Vagina (tissue), 2 donors: Measurements from ENCODE around the gene CASKIN1. TPM values are rescaled to one million over a fixed set of nuclear protein-coding genes. Genes with fewer than 3 reads are reported as not detected.
"Not testable (repeated sequence)": the region's sequence is repeated elsewhere in the genome, so short reads cannot be mapped to it uniquely, and the experiment has no call there.

Experiments used
- DNase-seq, 2 donors: peaks; one replicate each; pipeline ENCODE4 v3.0.0-alpha.2; 2017; ENCODE audit errors: extremely low spot score in 2 of 2
- H3K27ac ChIP-seq: fragments of 200-600 bp; sonication (generic); one replicate; pipeline ENCODE4 v1.5.1; 2019
- H3K27me3 ChIP-seq: fragments of 200-600 bp; sonication (generic); one replicate; pipeline ENCODE4 v1.5.1; 2019
- H3K36me3 ChIP-seq, 2 donors: fragments of 200-600 bp; sonication (generic); one replicate each; pipeline ENCODE4 v1.5.1; 2017 to 2019
- H3K4me1 ChIP-seq: fragments of 200-600 bp; sonication (generic); one replicate; pipeline ENCODE4 v1.5.1; 2019
- H3K4me3 ChIP-seq, 2 donors: fragments of 200-600 bp; sonication (generic); 1 replicate in 1 of 2; 2 replicates in 1 of 2; pipeline ENCODE4 v1.5.1; 2016 to 2019
- H3K9me3 ChIP-seq: fragments of 200-600 bp; sonication (generic); one replicate; pipeline ENCODE4 v1.5.1; 2019
- POLR2A ChIP-seq, 2 donors: fragments of 450-650 bp; IDR thresholded peaks; one replicate each; pipeline ENCODE4 v1.6.1; 2017; ENCODE audit warnings: antibody characterized with exemption in 2 of 2, mild to moderate bottlenecking in 2 of 2, moderate library complexity in 2 of 2
- POLR2AphosphoS5 ChIP-seq, 2 donors: sonication (generic); formaldehyde crosslinking; IDR thresholded peaks; one replicate each; pipeline ENCODE4 v1.9.0; 2017; ENCODE audit warnings: antibody characterized with exemption in 2 of 2, mild to moderate bottlenecking in 2 of 2, low read depth in 1 of 2; ENCODE audit not compliant: insufficient read depth in 1 of 2
- intact Hi-C: fragments of 100-400 bp; cut with DNase I; formaldehyde crosslinking; loops from one replicate; pipeline ENCODE4 v1.15.1; 2023
- microRNA counts, 2 donors: library from miRNA; unstranded; fragments of <30 nt; microRNA quantifications; one replicate each; lab custom pipeline; 2016 to 2017
- microRNA-seq: library from miRNA; unstranded; fragments of <30 nt; microRNA quantifications from one replicate; pipeline ENCODE4, GENCODE V29; 2017; ENCODE audit warnings: borderline number of aligned reads, borderline replicate concordance
- small RNA-seq: library from RNA; depleted of rRNA; stranded (forward); fragments of <200 nt; gene quantifications from one replicate; pipeline ENCODE3, GENCODE V24; 2016
- total RNA-seq: library from RNA; depleted of rRNA; stranded (reverse); fragments of >200 nt; gene quantifications from one replicate; pipeline ENCODE4 v1.2.3, GENCODE V29; 2016

The CASKIN1 gene
- total RNA-seq, 1 donor from 2014 or later: 0.25 TPM

DNA sequence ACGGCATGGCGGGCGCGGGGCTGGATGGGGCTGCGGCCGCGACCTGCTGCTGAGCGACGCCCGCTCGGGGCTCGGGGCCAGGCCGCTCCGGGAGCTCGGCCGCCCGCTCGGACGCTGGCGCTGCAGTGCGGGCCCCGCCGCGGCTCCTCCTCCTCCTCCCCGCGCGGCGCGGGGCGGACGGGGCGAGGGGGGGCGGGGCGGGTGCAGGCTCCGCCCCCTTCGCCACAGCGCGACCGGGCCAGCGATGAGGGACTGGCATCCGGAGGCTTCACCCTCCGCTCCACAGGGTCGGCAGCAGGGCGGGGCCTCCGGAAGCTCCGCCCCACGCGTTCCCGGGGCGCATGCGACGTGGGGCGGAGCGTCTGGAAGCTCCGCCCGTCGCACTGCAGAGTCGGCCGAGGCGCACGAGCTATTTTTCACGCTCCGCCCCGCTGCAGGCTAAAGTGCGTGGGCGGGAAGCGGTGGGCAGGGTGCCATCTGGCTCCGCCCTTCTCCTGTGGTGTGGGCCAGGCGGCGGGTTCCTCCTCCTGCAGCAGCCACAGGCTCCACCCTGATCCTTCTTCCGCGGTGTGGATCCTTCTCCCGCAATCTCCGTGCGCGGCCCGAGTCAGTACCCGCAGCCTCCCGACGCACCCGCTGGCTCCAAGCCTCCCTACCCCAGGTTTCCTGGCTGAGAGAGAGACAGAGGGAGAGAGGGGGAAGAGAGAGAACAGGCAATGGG is 60.5 kb downstream of the CASKIN1 start, which contains the start of gene PKD1:
PKD1 (minus strand) TSS at position 129 of the 721 bp plus-strand sequence. CDS start 209 bp downstream, outside the sequence.
- intact Hi-C loops: not testable (repeated sequence)
- peak in 1 of 2 donors; percentile 91 for DNase-seq

DNA sequence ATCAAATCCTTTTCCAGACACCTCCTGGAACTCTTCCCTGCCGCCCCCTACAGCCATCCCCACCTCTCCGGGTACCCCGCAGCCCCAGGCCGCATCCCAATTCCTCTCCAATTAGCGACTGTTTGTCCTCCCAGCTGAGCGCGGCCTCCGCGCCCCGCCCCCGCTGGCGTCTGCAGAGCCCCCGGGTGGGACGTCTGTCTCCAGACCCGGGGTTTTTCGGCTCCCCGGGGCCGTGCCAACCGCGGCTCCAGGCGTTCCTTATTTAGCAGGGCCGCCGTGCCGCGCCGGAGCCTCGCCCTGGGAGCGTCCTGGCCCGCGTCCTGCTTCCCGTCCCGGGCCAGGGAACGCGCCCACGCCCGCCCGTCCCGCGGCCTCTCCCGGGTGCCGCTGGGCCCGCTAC is 61.3 kb downstream of the CASKIN1 start:
- DNase-seq, H3K27me3 ChIP-seq, H3K9me3 ChIP-seq, intact Hi-C loops, H3K36me3 ChIP-seq: not testable (repeated sequence)
- H3K27ac ChIP-seq: peak overlapping the region; percentile 75
- H3K4me1 ChIP-seq: peaks cover 34% of the 10 kb centered on the region
- H3K4me3 ChIP-seq: peak overlapping the region; percentile 52 to 60

More for the DNA sequence above, 60.5 kb downstream of the CASKIN1 start, which contains the start of gene PKD1:
- H3K9me3 ChIP-seq, H3K36me3 ChIP-seq, H3K27me3 ChIP-seq: not testable (repeated sequence)
- Histone ChIP-seq H3K4me3 (peak within 1 kb of the TSS; percentile 52 to 60), H3K4me1 (peaks cover 30% of the 10 kb centered on the region), H3K27ac (peak within 1 kb of the TSS; percentile 75)
- TF ChIP-seq POLR2A (IDR thresholded peaks at IDR 0.05) (peak in 1 of 2 donors; percentile 67), POLR2AphosphoS5 (IDR thresholded peaks at IDR 0.05; ENCODE audit: insufficient read depth in 1 of 2, low read depth in 1 of 2) (peak; percentile 67 to 82)

DNA sequence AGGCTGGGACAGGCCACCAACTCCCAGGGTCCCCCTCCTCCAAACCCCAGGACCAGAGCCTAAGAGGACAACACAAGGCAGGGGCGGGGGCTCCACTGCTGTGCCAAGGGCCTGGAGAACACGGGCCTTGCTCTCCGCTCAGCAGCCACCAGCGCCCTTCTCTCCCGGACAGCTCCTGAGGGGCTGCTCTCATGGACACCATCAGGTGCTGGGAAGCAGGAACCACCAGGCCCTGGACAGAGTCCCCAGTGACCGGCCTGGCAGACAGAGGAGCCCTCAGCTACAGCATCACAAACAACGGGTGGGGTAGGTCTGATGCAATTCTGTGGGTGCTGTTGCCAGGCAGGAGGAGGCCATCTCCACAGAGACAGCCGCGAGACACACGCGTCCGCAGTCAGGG is 62.6 kb downstream of the CASKIN1 start:
- Histone ChIP-seq H3K27ac (peak overlapping the region; percentile 86), H3K4me3 (peak overlapping the region; percentile 21 to 45), H3K4me1 (peaks cover 37% of the 10 kb centered on the region)
- H3K36me3 ChIP-seq, H3K27me3 ChIP-seq, DNase-seq, H3K9me3 ChIP-seq, intact Hi-C loops: not testable (repeated sequence)

DNA sequence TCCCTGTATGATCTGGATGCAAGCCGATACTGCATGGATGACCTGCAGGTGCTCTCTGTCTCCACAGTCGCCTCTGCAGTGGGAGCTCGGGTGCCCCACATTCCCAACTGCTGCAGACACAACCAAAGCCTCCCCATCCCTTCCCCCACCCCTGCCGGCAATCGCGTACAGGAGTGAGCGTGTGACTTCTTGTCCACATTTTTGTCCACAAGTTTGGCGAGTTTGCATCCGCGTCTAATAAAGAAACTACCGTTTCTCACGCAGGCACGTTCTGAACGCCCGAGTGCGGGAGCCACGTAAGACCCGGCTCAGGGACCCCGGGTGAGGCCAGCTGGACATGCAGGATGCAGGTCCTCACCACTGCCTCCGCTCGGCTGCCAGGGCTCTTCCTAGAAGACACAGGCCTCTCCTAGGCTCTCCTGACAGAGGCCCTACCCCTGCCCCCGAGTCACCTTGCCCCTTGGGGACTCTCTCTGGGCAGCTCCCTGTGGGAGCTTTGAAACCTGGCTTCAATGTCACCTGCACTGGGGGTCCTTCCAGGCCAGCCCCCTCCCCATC is 66.4 kb downstream of the CASKIN1 start:
- H3K4me3 ChIP-seq: peak overlapping the region in 1 of 2 donors; percentile 1
- H3K4me1 ChIP-seq: peaks cover 63% of the 10 kb centered on the region
- H3K9me3 ChIP-seq: not testable (repeated sequence)

GRCh38 chr16:2129251-2129650 is 67.2 kb downstream of the CASKIN1 start:
- H3K4me3 ChIP-seq, H3K9me3 ChIP-seq, DNase-seq, H3K27me3 ChIP-seq, H3K36me3 ChIP-seq, intact Hi-C loops: not testable (repeated sequence)
- Histone ChIP-seq H3K4me1 (peaks cover 70% of the 10 kb centered on the region), H3K27ac (peak overlapping the region; percentile 86)

More for the DNA sequence above, 66.4 kb downstream of the CASKIN1 start:
- H3K36me3 ChIP-seq, H3K27me3 ChIP-seq, intact Hi-C loops, DNase-seq: not testable (repeated sequence)
- H3K27ac ChIP-seq: peak overlapping the region; percentile 86

GRCh38 chr16:2127630-2128280 is 68.7 kb downstream of the CASKIN1 start:
- H3K27ac ChIP-seq: peak overlapping the region; percentile 96
- DNase-seq, H3K36me3 ChIP-seq, H3K27me3 ChIP-seq, H3K9me3 ChIP-seq, intact Hi-C loops: not testable (repeated sequence)
- H3K4me3 ChIP-seq: peak overlapping the region in 1 of 2 donors; percentile 45
- peaks cover 81% of the 10 kb centered on the region for H3K4me1 ChIP-seq
- peak in 1 of 2 donors; percentile 20 for TF ChIP-seq POLR2A (IDR thresholded peaks at IDR 0.05)

MicroRNAs within 50 kb of the gene (microRNA counts, 767-probe panel; counts per million panel counts)
- microRNA hsa-miR-3180 (lab: Ali Mortazavi, UCI): 238 to 261 counts per million in 2 donors
- 238 to 4,518 counts per million in 2 donors for microRNA hsa-miR-4516 (lab: Ali Mortazavi, UCI)

Small RNA genes within 50 kb of the gene (microRNA-seq; reads per million reads assigned to microRNA genes)
- not detected for gene MIR3180-5
- gene MIR4516: not detected

Small RNA genes within 50 kb of the gene (small RNA-seq; reads per million reads assigned to genes)
- gene MIR3180-5: not detected
- not detected for gene MIR4516
- gene RF00019: not detected
- not detected for gene SNORD60

Other genes starting within 250 kb of the CASKIN1 start
- not detected for gene RPL3L, start 241.9 kb downstream of the CASKIN1 start, total RNA-seq
- 132 TPM for gene NDUFB10, start 237.1 kb downstream of the CASKIN1 start, total RNA-seq
- 3,117 TPM for gene RPS2, start 231.8 kb downstream of the CASKIN1 start, total RNA-seq
- gene RNF151, start 229.7 kb downstream of the CASKIN1 start, total RNA-seq: not detected
- 44.2 TPM for gene TBL3, start 224.6 kb downstream of the CASKIN1 start, total RNA-seq
- 1.2 TPM for gene NOXO1, start 215.1 kb downstream of the CASKIN1 start, total RNA-seq
- 11.5 TPM for gene GFER, start 212.4 kb downstream of the CASKIN1 start, total RNA-seq
- gene SYNGR3, start 206.6 kb downstream of the CASKIN1 start, total RNA-seq: 8.3 TPM
- gene ZNF598, start 186.8 kb downstream of the CASKIN1 start, total RNA-seq: 51.8 TPM
- not detected for gene NPW, start 176.8 kb downstream of the CASKIN1 start, total RNA-seq
- 44.7 TPM for gene NHERF2, start 169.7 kb downstream of the CASKIN1 start, total RNA-seq
- 28.5 TPM for gene NTHL1, start 148.8 kb downstream of the CASKIN1 start, total RNA-seq
- gene TSC2, start 148.6 kb downstream of the CASKIN1 start, total RNA-seq: 78.6 TPM
- gene PKD1, start 60.7 kb downstream of the CASKIN1 start, total RNA-seq: 153 TPM
- gene RAB26, start 48.0 kb downstream of the CASKIN1 start, total RNA-seq: 1.5 TPM
- gene TRAF7, start 40.8 kb downstream of the CASKIN1 start, total RNA-seq: 38.8 TPM
- gene MLST8, start 8.8 kb upstream of the CASKIN1 start, total RNA-seq: 51.6 TPM
- gene BRICD5, start 14.3 kb upstream of the CASKIN1 start, total RNA-seq: 9.6 TPM
- gene PGP, start 18.2 kb upstream of the CASKIN1 start, total RNA-seq: 15.5 TPM
- gene E4F1, start 27.0 kb upstream of the CASKIN1 start, total RNA-seq: 70.0 TPM
- gene DNASE1L2, start 39.8 kb upstream of the CASKIN1 start, total RNA-seq: 0.74 TPM
- gene ECI1, start 55.0 kb upstream of the CASKIN1 start, total RNA-seq: 72.9 TPM
- gene RNPS1, start 71.5 kb upstream of the CASKIN1 start, total RNA-seq: 130 TPM
- 5.4 TPM for gene ABCA3, start 144.1 kb upstream of the CASKIN1 start, total RNA-seq
- 2.5 TPM for gene CCNF, start 232.8 kb upstream of the CASKIN1 start, total RNA-seq